WI38 (cell line): ENCODE data around the gene CASP3.

Experiments used
- H3K4me3 ChIP-seq: 2 replicates; pipeline ENCODE4 v1.5.1; 2011; ENCODE audit warnings: low read depth, mild to moderate bottlenecking, control low read depth, low read length
- TF ChIP-seq, protein P1 (sequence below): IDR thresholded peaks from 2 replicates; pipeline ENCODE4 v1.5.1; 2012; ENCODE audit warnings: low read depth, mild to moderate bottlenecking, control low read depth, low read length

CASP3 gene

DNA sequence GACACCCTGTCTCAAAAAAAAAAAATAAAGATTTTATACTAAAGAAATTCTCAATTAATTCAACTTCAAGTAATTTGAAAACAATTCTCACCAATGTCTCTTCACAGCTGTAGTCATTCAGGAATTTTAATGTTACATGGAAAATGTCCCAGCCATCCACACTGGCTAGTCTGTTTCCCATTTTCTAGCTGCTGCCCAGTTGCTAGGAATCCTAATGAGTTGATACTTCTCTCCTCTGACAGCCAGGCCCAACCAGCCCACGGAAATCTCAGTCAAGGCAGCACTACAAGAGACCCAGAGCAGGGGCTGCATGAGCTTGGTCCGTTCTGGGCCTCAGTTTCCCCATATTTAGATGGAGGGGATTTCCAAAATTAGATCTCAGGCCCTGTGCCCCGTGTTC, 59.1 kb downstream of the CASP3 start:
- no peak overlapping the region for H3K4me3 ChIP-seq
- TF ChIP-seq, protein P1, sequence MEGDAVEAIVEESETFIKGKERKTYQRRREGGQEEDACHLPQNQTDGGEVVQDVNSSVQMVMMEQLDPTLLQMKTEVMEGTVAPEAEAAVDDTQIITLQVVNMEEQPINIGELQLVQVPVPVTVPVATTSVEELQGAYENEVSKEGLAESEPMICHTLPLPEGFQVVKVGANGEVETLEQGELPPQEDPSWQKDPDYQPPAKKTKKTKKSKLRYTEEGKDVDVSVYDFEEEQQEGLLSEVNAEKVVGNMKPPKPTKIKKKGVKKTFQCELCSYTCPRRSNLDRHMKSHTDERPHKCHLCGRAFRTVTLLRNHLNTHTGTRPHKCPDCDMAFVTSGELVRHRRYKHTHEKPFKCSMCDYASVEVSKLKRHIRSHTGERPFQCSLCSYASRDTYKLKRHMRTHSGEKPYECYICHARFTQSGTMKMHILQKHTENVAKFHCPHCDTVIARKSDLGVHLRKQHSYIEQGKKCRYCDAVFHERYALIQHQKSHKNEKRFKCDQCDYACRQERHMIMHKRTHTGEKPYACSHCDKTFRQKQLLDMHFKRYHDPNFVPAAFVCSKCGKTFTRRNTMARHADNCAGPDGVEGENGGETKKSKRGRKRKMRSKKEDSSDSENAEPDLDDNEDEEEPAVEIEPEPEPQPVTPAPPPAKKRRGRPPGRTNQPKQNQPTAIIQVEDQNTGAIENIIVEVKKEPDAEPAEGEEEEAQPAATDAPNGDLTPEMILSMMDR: no peak

- TF ChIP-seq, protein P1: no peak
- H3K4me3 ChIP-seq: no peak overlapping the region
These were observed 60.4 kb downstream of the CASP3 start for GRCh38 chr4:184588893-184589292.

DNA sequence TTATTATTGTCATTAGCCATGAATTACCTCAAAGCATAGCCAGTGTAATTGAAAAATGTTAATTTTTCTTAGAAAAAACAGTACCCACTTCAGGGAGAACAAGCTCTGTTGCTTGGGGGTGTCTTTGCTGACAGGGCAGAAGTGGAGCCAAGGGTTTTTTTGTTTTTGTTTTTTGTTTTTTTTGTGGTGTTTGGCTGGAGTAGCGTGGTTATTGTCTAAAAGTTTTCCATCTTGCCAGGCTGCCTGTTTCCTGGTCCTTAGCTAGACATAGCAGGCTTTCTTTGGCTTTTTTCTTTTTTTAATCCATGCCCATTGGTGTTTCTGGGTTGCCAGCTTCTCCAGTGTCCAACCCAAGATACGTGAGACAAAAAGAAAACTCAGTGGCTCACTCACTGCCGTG, 61.5 kb downstream of the CASP3 start:
- TF ChIP-seq, protein P1: no peak
- no peak overlapping the region for H3K4me3 ChIP-seq

DNA sequence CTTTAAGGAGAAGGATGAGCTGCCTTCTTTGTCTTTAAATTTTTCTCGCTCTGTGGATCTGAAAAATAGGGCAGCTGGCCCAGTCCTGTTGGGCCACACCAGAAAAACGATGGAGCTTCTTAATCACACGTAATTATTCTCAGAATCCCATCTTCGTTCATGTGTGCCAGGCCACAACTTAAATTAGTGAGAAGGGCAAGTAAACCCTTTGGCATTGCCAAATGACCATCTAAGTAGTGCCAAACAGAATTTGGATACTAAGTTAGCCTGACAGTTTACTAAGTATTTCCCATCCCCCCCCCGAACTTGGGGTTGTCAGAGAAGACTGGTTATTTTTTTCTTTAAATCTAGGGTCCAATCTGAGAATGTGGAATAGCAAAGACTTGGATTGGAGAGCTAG, 62.0 kb downstream of the CASP3 start:
- H3K4me3 ChIP-seq: no peak overlapping the region
- TF ChIP-seq, protein P1: no peak

GRCh38 chr4:184583738-184584502, 65.3 kb downstream of the CASP3 start:
- H3K4me3 ChIP-seq: no peak overlapping the region

More at GRCh38 chr4:184583738-184584502, 65.3 kb downstream of the CASP3 start:
- TF ChIP-seq, protein P1: no peak
